ENCODE results near the gene GNG7. TPM values are rescaled to one million over a fixed set of nuclear protein-coding genes. Genes with fewer than 3 reads are reported as not detected.
"Not testable (repeated sequence)": the region's sequence is repeated elsewhere in the genome, so short reads cannot be mapped to it uniquely, and the experiment has no call there.

Gene GNG7
- total RNA-seq, 1 donor from 2014 or later, result 5.1 TPM

- Mint-ChIP-seq H3K36me3 (ENCODE audit: unreplicated experiment) (no peaks in the 10 kb centered on the region), H3K27me3 (ENCODE audit: unreplicated experiment) (no peaks in the 10 kb centered on the region), H3K27ac (ENCODE audit: unreplicated experiment) (peak overlapping the region; percentile 98), H3K4me1 (ENCODE audit: unreplicated experiment) (peaks cover 76% of the 10 kb centered on the region), H3K4me3 (ENCODE audit: unreplicated experiment) (peak overlapping the region; percentile 66), H3K9me3 (ENCODE audit: unreplicated experiment) (no peaks in the 10 kb centered on the region)
- peak; percentile 49 for TF ChIP-seq CTCF (IDR thresholded peaks at IDR 0.05)
- DNase-seq (ENCODE audit: extremely low spot score, unreplicated experiment), result peak; percentile 97
These were observed 158.7 kb downstream of the GNG7 start for GRCh38 chr19:2543463-2544442.

- peaks cover 78% of the 10 kb centered on the region for H3K4me1 Mint-ChIP-seq (ENCODE audit: unreplicated experiment)
- H3K36me3 Mint-ChIP-seq (ENCODE audit: unreplicated experiment); DNase-seq (ENCODE audit: extremely low spot score, unreplicated experiment); H3K9me3 Mint-ChIP-seq (ENCODE audit: unreplicated experiment); H3K27me3 Mint-ChIP-seq (ENCODE audit: unreplicated experiment): not testable (repeated sequence)
- peak overlapping the region; percentile 98 for H3K27ac Mint-ChIP-seq (ENCODE audit: unreplicated experiment)
- H3K4me3 Mint-ChIP-seq (ENCODE audit: unreplicated experiment), result peak overlapping the region; percentile 66
These were observed 159.4 kb downstream of the GNG7 start for GRCh38 chr19:2543072-2543462.

GRCh38 chr19:2542341-2543069 is 160.0 kb downstream of the GNG7 start:
- Mint-ChIP-seq H3K9me3 (ENCODE audit: unreplicated experiment) (no peaks in the 10 kb centered on the region), H3K4me1 (ENCODE audit: unreplicated experiment) (peaks cover 79% of the 10 kb centered on the region), H3K36me3 (ENCODE audit: unreplicated experiment) (no peaks in the 10 kb centered on the region), H3K27ac (ENCODE audit: unreplicated experiment) (peak overlapping the region; percentile 98), H3K4me3 (ENCODE audit: unreplicated experiment) (peak overlapping the region; percentile 66), H3K27me3 (ENCODE audit: unreplicated experiment) (no peaks in the 10 kb centered on the region)
- no peak for DNase-seq (ENCODE audit: extremely low spot score, unreplicated experiment)
- TF ChIP-seq CTCF (IDR thresholded peaks at IDR 0.05), result no peak

GRCh38 chr19:2540646-2541454 is 161.6 kb downstream of the GNG7 start:
- peak overlapping the region; percentile 98 for H3K27ac Mint-ChIP-seq (ENCODE audit: unreplicated experiment)

More at GRCh38 chr19:2540646-2541454, 161.6 kb downstream of the GNG7 start:
- Mint-ChIP-seq H3K9me3 (ENCODE audit: unreplicated experiment) (no peaks in the 10 kb centered on the region), H3K4me1 (ENCODE audit: unreplicated experiment) (peaks cover 71% of the 10 kb centered on the region), H3K36me3 (ENCODE audit: unreplicated experiment) (no peaks in the 10 kb centered on the region), H3K4me3 (ENCODE audit: unreplicated experiment) (peak overlapping the region; percentile 54), H3K27me3 (ENCODE audit: unreplicated experiment) (no peaks in the 10 kb centered on the region)
- DNase-seq (ENCODE audit: extremely low spot score, unreplicated experiment), result peak; percentile 97
- TF ChIP-seq CTCF (IDR thresholded peaks at IDR 0.05), result peak; percentile 45
